ENCODE measurements around the gene ALPK3. TPM values are rescaled to one million over a fixed set of nuclear protein-coding genes. Genes with fewer than 3 reads are reported as not detected.
"Not testable (repeated sequence)": the region's sequence is repeated elsewhere in the genome, so short reads cannot be mapped to it uniquely, and the experiment has no call there.

Gene ALPK3
- total RNA-seq, 1 donor from 2014 or later = 118 TPM

DNA sequence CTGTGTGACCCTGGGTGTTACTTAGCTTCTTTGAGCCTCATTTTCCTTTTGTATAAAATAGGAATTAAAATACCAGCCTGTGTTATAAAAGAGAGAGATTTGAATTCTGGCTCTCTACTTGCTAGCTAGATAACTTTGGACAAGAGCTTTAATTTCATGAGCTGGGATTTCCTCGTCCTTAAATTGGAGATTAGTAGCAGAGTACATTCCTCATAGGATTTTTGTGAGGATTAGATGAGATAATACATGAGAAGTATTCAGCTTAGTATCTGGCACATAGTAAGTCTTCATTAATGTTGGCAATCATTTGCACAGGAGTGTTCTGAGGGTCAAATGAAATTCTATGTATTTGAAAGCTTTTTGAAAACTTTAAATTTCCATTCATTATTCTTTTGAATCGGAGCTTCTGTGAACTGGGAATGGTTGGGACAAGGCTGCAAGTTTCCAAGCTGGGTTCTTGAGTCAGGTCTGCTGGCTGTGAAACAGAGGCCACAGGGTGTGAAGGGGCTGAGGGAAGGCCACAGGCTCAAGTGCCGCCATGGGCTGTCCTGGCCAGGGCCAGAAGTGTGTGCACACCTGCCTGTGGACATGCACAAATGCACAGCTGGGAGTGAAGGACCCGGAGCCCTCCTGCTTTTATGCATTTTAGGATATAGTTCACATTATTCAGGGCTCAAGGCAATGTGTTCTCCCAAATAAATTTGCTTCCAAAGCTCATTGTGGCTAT lies 17.2 kb downstream of the ALPK3 start:
- intact Hi-C loops (cut with micrococcal nuclease) = no loop called here
- no peak for ATAC-seq
- peak; percentile 32 for DNase-seq

DNA sequence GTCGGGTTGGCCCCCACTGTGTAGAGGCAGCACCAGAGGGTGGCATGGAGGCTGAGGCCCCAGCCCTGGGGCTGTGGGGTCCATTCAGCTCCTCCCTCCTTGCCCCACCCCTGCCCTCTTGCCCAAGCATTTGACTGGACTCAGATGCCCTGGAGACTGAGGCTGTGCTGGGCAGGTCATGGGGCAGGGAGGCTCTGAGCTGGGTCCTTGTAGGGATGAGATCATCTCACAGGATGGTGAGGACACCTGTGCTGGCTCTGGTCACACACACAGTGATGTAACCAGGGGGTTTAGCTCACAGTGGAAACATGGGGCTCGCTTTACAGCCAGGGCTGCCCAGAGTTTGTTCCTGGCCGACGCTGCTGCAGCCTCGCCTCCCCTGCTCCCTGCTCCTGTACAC lies 17.8 kb downstream of the ALPK3 start:
- ATAC-seq = peak; percentile 10
- DNase-seq = peak; percentile 30
- intact Hi-C loops (cut with micrococcal nuclease) = no loop called here

DNA sequence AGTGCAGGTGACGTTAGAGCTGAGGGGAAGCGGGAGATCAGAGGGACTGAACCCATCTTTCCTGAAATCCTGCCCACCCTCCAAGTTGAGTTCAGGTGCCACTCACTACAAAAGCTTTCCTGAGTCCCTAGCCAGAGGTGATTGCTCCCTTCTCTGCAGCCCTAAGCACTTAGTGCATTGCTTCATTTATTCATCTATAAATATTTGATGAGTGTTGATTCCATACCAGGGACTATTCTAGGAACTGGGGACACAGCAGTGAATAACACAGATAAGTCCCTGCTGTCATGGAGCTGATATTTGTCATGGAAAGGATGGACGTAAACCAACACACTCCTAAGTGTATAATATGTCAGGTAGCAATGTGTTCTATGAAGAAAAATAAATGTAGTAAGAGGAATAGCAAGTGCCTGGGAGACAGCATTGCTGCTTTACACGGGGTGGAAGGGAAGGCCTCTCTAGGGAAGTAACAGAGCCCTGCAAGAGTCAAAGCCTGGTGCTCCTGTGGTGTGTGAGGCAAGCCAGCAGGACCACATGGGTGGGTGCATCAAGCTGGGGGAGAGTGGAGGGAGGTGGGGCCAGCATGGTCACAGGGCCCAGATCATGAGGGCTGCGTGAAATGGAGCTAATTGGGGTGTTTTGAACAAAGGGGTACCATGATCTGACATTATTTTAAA lies 18.6 kb downstream of the ALPK3 start:
- intact Hi-C loops (cut with micrococcal nuclease) = no loop called here
- ATAC-seq (peak; percentile 55), DNase-seq (no peak)

DNA sequence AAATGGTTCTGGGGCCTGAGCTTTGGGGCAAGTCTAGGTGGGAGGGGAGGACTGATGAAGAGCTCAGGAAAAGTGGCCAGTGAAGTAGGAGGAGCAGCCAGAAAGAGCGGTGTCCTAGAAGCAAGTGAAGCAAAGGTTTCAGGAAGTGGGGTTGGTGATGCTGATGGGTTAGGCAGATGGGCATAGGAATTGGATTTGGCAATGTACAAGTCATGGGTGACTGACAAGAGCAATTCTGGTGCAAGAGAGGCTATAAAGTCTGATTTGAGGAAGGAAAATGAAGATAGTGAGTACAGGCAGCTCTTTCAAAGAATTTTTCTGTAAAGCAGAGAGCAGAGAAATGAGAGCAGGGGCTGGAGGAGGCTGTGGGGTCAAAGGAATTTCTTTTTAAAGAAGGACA lies 19.7 kb downstream of the ALPK3 start:
- no peak for DNase-seq
- intact Hi-C loops (cut with micrococcal nuclease) = no loop called here
- no peak for ATAC-seq

DNA sequence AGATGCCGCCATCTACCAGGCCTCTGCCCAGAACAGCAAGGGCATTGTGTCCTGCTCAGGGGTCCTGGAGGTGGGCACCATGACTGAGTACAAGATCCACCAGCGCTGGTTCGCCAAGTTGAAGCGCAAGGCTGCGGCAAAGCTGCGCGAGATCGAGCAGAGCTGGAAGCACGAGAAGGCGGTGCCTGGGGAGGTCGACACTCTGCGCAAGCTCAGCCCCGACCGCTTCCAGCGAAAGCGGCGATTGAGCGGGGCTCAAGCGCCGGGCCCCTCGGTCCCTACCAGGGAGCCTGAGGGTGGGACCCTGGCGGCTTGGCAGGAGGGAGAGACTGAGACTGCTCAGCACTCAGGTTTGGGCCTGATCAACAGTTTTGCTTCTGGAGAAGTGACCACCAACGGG lies 22.6 kb downstream of the ALPK3 start:
- intact Hi-C loops (cut with micrococcal nuclease) = no loop called here
- ATAC-seq (no peak), DNase-seq (peak; percentile 31)

DNA sequence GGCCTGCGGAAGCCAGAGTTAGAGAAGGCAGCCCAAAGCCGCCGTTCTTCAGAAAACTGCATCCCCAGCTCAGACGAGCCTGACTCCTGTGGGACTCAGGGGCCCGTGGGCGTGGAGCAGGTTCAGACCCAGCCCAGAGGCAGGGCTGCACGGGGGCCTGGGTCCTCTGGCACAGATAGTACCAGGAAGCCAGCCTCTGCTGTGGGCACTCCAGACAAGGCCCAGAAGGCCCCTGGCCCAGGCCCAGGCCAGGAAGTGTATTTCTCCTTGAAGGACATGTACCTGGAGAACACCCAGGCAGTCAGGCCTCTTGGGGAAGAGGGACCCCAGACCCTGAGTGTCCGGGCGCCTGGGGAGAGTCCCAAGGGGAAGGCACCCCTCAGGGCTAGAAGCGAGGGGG lies 23.1 kb downstream of the ALPK3 start:
- DNase-seq (peak; percentile 39), ATAC-seq (peak; percentile 1)
- intact Hi-C loops (cut with micrococcal nuclease) = no loop called here

DNA sequence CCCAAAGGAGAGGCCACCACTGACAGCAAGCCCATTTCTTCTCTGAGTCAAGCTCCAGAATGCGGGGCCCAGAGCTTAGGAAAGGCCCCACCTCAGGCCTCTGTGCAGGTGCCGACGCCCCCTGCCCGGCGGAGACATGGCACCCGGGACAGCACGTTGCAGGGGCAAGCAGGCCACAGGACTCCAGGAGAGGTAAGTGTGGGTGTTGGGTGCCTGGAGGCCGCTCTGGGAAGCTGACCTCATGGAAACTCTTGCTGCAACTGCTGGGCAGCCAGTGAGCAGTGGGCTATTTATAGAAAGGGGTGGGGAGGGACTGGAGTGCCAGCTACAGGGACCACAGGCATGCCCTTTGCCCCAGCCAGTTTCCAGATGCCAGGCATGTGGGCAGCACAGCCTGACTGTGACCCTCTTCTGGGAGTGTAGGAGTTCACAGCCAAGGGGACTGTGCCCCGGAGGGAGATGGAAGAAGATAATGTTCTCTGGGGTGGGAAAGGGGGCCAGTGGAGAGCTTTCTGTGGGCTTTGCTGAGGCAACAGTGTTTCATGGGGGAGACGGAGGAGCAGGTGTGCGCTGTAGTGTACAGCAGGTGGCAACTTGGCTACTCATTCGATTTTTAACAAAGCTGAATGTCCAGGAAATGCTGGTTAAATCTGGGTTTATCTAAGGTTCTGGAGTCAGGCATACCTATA lies 23.7 kb downstream of the ALPK3 start:
- ATAC-seq = peak; percentile 81
- intact Hi-C loops (cut with micrococcal nuclease) = no loop called here
- peak; percentile 82 for DNase-seq

DNA sequence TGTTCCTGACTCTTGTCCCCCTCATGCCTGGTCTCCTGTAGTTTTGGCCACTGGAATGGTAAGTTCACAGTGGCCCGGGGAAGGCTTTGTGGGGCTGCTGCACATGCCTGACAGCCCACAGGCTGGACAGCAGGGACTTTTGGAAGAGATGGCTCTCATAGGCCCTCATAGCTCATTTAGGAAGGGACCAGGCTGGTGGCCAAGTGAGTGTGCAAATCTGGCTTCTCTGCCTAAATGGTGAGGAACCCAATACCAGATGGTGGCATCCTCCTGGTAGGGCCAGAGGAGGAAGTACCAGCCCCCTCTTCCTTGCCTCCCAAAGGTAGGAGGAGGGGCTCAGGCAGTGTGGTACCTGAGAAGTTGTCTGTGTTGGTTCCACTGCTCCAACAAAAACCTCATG lies 25.6 kb downstream of the ALPK3 start:
- intact Hi-C loops (cut with micrococcal nuclease) = no loop called here
- no peak for ATAC-seq
- DNase-seq = no peak

DNA sequence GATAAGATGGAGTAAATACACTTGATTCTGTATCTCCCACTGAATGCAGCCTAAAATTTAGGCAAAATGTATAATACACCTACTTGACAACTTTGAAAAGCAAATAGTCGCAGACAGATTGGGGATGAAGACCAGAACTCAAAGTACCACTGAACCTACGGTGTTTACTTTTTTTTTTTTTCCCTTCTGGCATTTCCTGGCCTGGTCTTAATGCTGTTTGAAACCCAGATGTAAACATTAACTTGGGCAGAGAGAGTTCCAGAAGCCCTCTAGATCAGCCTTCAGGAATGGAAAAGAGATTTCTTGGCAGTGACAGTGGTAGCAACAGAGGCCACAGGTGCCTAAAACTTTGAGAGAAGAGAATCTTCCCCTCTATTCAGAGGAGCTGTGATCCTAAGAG lies 27.8 kb downstream of the ALPK3 start:
- intact Hi-C loops (cut with micrococcal nuclease) = no loop called here
- ATAC-seq (no peak), DNase-seq (no peak)

DNA sequence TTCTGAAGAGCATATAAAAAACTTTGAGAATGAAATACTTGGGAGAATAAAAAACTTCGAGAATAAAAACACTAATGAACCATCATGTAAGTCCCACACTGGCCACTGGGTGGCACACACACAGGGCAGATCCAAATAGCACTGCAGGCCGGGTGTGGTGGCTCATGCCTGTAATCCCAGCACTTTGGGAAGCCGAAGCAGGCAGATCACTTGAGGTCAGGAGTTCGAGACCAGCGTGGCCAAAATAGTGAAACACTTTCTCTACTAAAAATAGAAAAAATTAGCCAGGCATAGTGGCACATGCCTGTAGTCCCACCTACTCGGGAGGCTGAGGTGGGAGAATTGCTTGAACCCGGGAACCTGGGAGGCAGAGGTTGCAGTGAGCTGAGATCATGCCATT lies 28.5 kb downstream of the ALPK3 start:
- DNase-seq (peak; percentile 80), ATAC-seq (peak; percentile 20)
- intact Hi-C loops (cut with micrococcal nuclease) = not testable (repeated sequence)

DNA sequence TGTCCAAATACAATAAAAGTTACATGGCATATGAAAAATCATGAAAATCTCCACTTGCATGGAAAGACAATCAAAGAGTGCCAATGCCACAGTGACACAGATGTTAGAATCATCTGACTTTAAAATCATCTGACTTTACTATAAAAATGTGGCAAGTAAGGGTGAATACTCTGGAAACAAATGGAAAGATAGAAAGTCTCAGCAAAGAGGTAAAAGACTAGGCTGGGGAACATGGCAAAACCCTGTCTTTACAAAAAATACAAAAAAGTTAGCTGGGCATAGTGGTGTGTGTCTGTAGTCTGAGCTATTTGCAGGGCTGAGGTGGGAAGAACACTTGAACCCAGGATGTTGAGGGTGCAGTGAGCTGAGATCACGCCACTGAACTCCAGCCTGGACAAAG lies 29.1 kb downstream of the ALPK3 start:
- intact Hi-C loops (cut with micrococcal nuclease) = no loop called here
- DNase-seq = no peak
- no peak for ATAC-seq

DNA sequence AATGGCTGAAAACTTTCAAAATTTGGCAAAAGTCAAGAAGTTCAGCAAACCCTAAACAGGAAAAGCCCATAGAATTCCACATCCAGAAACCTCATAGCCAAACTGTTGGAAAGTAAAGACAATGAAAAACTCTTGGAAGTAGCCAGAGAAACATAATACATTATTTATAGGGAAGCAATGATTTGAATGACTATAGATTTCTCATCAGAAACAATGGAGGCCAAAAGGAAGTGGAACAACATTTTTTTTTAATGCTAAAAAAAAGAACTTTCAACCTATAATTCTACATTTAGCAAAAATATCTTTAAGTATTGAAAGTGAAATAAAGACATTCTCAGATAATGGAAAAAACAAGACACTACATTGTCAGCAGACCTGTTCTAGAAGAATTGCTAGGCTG lies 30.2 kb downstream of the ALPK3 start:
- ATAC-seq (no peak), DNase-seq (no peak)
- intact Hi-C loops (cut with micrococcal nuclease) = no loop called here

DNA sequence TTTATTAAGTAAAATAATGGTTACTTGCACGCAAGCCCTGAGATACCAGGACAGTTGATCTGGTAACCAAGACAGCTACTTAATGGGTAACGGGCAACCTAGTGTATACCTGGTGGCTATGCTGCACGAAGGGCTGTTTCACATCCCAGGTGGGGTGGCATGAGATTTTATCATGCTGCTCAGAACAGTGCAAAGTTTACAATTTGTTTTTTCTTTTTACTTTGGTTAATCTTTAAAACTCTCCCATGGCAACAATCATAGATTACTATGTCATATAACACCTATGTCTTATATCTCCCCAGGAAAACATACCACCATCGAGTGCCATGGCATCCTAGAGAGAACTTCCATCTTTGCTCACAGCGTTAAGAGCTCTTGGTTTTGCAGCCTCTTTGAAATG lies 35.1 kb downstream of the ALPK3 start:
- DNase-seq (no peak), ATAC-seq (no peak)
- intact Hi-C loops (cut with micrococcal nuclease) = no loop called here

DNA sequence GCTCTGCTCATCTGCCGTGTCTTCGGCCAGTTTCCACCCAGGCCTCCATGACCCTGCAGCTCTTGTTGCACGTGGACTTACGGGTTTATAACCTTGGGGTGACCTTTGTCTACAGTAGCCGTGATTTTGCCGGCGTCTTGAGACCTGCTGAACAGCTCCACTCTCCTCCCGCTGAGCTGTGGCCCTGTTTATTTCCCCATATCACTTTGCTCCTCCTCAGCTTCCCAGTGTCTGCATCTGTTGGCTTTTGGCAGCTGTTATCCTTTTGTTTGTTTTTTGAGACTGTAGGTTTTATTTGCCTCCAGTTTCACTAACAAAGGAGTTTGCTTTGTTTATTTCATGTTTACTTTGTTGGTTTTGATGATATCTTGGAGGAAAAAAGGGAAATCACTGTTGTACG lies 38.0 kb downstream of the ALPK3 start:
- ATAC-seq (peak; percentile 4), DNase-seq (no peak)
- intact Hi-C loops (cut with micrococcal nuclease) = no loop called here

DNA sequence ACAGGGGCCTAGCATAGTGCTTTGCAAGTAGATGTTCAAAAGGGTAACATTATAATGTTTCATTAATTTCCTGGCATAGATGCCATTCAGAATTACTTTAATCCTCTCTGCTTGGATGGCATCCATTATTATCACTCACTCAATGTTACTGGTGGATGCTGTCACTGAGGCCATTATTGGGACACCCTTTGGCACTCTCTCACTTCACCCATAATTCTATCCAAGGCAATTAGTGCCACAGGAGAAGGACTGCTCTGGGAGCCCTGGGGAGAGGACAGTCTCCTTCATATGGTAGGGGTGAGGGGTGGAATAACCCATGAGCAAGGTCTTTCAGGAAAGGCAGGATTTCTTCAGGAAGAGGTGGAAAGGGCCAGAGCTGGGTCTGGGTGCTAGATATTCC lies 38.6 kb downstream of the ALPK3 start:
- peak; percentile 60 for ATAC-seq
- no peak for DNase-seq
- intact Hi-C loops (cut with micrococcal nuclease) = no loop called here

DNA sequence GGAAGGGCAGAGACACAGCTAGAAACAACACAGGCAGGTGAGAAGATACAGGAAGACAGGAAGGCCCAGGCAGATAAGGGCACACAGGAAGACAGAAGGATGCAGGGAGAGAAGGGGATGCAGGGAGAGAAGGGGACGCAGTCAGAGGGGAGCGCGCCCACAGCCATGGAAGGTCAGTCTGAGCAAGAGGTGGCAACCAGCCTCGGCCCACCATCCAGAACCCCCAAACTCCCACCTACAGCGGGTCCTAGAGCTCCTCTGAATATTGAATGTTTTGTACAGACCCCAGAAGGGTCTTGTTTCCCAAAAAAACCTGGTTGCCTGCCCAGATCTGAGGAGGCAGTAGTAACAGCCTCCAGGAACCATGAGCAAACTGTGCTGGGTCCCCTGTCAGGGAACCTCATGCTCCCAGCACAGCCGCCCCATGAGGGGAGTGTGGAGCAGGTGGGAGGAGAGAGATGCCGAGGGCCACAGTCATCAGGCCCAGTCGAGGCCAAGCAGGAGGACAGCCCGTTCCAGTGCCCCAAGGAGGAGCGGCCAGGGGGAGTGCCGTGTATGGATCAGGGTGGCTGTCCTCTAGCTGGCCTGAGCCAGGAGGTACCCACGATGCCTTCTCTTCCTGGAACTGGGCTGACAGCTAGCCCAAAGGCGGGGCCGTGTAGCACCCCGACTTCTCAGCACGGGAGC lies 39.7 kb downstream of the ALPK3 start:
- no peak for DNase-seq
- ATAC-seq = peak; percentile 5
- intact Hi-C loops (cut with micrococcal nuclease) = no loop called here

DNA sequence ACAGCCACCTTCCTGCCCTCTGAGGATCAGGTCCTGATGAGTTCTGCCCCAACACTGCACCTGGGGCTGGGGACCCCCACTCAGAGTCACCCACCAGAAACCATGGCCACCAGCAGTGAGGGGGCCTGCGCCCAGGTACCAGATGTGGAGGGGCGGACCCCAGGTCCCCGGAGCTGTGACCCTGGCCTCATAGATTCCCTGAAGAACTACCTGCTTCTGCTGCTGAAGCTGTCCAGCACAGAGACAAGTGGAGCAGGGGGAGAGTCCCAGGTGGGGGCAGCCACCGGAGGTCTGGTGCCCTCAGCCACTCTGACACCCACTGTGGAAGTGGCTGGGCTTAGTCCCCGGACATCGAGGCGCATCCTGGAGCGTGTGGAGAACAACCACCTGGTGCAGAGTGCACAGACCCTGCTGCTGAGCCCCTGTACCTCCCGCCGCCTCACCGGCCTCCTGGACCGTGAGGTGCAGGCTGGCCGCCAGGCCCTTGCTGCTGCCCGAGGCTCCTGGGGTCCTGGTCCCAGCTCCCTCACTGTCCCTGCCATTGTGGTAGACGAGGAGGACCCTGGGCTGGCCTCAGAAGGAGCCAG lies 40.4 kb downstream of the ALPK3 start:
- ATAC-seq = no peak
- intact Hi-C loops (cut with micrococcal nuclease) = no loop called here
- DNase-seq = no peak

DNA sequence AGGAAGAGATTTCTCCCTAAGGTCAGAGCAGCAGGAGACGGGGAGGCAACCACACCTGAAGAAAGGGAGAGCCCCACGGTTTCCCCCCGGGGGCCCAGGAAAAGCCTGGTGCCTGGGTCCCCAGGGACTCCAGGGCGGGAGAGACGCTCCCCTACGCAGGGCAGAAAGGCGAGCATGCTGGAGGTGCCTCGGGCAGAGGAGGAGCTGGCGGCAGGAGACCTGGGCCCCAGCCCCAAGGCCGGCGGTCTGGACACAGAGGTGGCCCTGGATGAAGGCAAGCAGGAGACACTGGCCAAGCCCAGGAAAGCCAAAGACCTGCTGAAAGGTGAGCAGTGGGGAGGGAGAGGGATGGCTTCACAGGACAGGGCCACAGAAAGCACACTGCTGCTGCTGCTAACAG lies 41.1 kb downstream of the ALPK3 start:
- intact Hi-C loops (cut with micrococcal nuclease) = no loop called here
- DNase-seq (no peak), ATAC-seq (no peak)

DNA sequence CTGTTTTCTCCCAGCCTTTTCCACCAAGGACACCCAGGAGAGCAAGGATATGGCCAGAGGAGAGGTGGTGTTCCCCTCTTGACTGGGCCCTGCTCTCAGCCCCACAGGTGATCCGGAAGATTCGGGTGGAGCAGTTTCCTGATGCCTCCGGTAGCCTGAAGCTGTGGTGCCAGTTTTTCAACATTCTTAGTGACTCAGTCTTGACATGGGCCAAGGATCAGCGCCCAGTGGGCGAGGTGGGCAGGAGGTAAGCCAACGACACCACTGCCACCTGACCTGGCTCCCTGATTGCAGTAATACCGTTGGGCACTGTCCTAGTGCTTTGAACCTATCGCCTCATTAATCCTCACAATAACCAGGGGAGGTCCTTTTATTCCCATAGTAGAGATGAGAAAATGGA lies 42.0 kb downstream of the ALPK3 start:
- intact Hi-C loops (cut with micrococcal nuclease) = no loop called here
- ATAC-seq (no peak), DNase-seq (no peak)

DNA sequence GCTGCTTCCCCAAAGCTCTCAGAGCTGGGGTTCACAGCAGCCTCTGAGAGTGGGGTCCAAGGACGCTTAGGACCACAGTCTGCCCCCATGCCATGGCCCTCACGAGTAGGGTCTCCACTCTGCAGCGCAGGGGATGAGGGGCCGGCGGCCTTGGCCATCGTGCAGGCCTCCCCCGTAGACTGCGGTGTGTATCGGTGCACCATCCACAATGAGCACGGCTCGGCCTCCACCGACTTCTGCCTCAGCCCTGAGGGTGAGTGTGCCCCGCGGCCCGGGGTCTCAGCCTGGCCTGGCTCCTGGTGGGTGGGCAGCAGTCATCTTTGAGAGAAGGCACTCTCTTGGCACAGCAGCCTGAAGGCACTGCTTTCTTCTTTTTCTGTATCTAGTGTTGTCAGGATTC lies 42.5 kb downstream of the ALPK3 start:
- ATAC-seq (no peak), DNase-seq (no peak)
- intact Hi-C loops (cut with micrococcal nuclease) = loop anchor here (10.0 kb wide), 1 partner anchor 65 kb away; no protein-coding TSS in a partner anchor

Data from left ventricle myocardium superior (tissue), 1 donor.